GF-D8 (cell line): ENCODE data around the gene KCNIP4.

Experiments
- DNase-seq: peaks from one replicate; lab custom pipeline; 2025; lab: John Stamatoyannopoulos, UW

KCNIP4 gene

DNA sequence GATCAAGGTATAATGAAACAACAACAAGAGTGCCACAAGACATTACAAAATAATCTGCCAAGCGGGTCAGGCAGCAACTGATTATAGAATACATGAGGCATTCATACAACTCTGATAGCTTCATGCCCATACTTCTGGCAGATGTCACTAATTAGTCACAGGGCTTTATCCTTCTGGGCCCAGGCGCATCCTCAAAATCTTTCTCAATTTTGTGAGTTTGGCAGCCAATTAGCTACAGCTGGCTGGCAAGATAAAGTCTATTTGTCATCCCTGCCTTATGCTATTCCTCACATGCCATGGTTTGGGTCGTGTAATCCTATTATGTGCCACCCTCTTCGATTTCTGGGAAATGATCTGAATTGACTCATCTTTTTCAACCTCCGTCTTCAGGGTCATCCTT lies 994.0 kb downstream of the KCNIP4 start:
- DNase-seq: no peak

DNA sequence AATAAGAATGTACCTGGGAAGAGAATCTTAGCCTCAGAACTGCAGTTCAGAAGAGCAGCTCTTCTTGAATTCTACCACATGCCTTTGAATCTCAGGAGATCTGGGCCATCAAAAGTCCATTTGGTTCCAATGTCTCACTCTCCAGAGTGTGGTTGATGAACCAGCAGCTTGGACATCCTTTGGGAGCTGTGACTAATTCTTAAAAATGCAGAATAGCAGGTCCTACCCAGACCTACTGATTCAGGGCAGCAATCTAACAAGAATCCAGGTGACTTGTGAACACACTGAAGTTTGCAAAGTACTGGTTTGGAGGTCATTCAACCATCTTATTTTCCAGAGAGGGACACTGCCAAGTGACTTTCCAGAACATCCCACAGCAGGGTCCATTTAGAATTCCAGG lies 1003.6 kb downstream of the KCNIP4 start:
- DNase-seq: no peak

DNA sequence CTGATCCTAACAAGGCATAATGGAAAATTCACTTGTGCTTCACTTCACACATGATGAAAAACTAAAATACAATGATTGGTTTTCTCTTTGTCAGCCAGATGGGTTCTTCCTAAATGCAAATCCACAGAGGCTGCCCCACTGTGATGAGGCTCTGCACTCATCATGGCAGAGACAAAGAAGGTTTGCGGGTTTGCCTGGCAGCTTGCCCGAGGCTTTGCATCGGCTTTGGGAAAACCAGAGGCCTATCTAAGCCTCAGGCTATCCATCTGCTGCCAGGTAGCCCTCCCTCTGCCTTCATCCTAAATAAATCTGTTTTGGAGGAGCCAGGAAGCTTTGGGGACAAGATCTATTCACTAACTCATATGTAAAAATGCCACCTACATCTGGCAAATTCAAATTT lies 1004.1 kb downstream of the KCNIP4 start:
- DNase-seq: no peak

DNA sequence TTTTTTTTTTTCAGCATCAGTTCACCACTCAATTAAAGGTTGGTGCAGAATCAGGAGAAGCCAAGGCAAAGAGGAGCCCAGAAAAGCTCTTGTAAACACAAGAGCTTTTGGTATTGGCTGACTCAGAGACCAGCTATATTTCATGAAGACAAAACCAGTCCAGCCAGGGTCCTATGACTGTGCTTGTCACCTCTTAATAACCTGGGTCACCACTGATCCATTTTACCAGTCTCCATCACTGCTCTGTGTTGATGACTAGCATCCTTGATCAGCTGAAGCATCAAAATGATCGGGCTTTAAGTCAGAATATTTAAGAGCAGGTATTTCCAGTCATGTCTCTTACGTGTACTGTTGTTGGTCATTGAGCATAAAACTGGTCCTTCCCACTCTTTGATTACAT lies 1010.4 kb downstream of the KCNIP4 start:
- no peak for DNase-seq

DNA sequence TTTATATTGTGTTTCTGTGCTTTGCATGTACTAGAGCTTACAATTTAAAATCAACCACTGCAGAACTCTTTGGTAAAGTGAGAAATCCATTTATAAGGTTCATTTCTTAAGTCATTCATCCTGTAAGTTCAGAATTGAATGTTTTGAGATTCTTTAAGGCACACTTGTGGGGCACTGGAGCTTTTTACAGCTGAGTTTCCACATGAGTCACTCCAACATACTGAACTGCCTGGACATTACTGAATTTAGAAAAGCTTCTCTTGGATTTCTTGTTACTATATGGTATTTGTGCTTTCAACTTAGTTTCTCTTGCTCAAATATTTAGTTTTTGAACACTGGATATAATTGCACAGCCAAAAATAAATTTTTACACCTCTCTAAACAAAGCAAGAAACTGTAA lies 1022.0 kb downstream of the KCNIP4 start:
- DNase-seq: no peak

DNA sequence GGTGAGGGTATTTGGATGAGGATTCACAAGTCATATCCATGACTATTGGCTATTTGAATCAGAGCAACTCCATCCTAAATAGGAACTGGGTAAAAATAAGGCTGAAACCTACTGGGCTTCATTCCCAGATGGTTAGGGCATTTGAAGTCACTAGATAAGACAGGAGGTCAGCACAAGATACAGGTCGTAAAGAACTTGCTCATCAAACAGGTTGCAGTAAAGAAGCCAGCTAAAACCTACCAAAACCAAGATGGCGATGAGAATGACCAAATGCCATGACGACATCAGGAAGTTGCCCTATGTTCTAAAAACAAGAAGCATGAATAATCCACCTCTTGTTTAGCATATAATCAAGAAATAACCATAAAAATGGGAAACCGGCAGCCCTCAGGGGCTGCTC lies 1023.4 kb downstream of the KCNIP4 start:
- no peak for DNase-seq

DNA sequence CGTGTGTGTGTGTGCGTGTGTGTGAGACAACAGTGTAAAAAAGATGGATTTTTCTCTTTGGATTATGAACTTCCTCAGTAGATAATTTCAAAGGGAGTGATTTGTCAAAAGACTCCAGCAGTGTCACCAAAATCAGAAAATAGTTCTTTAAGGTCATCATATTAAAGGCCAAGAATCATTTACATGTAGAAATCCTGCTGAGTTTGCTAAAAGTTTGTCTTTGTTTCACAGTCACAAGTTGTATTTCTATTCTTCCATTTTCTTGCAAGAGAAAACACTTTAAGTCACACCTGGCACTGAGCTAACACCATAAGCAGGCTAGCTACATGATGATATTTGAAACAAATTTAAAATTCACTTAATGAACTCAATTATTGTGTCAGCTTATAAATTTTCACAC lies 1025.6 kb downstream of the KCNIP4 start:
- no peak for DNase-seq

DNA sequence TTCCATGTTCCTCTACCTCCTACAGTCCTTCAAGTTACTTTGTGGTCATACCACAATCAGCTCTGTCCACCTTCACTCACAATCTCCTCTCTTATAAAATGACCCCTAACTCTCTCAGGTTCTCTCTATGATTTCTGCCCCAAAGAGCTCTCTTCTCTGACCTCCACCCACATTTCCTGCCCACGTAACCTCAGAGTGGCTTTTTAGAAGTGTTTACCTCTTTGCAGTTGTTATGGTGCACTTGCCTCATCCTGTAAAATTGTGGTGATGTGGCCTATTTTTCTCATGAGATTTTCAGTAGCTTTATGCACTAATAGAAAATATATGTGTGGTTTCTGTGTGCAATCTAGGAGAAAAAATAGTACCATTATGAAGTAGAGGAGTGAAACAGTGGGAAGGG lies 1032.5 kb downstream of the KCNIP4 start:
- DNase-seq: no peak

DNA sequence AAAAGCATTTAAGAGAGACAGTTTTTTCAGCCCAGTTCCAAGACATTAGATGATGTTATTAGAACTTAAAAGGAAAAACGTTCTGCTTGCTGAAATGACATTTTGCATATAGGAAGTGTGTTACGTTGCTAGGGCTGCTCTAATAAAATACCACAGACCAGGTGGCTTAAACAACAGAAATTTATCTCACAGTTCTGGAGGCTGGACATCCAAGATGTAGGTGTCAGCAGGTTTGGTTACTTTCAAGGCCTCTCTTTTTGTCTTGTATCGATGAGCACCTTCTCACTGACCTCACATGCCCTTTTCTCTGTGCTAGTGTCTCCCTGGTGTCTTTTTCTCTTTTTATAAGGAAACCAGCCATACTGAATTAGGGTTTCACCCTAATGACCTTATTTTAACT lies 1043.6 kb downstream of the KCNIP4 start:
- no peak for DNase-seq

DNA sequence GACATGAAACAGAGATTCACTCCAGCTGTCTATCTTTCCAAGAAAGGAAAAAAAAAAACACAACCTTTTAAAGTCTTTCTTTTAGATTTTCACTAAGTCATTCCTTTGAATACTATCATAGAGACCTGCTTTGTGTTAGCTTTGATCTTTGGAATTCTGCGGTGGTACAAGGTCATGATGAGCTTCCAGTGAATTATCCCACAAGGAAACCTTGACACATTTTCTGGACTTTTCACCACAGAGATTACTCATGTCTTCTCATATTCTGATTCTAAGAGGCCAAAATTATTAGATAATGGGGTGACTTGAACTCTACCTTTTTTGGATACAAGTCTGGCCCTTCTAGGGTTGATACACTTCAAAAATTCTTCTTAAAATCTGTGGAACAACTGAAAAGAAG lies 1046.7 kb downstream of the KCNIP4 start:
- no peak for DNase-seq

DNA sequence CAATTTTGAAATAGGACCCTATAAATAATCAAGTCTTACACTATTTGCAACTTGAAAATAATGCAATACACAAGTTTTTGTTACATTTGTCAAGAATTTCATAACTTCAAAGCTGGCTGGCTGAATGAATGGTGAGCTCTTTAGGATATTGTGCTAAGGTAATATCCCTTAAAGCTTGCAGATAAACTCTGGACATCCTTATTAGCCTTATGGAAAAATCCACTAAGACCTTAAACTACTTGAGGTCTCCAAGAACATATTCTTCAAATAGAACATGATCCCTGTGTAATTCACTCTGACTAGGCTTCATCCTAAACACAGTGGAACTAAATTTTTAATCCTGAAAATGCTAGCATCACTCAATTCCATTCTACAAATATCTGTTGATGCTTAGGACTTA lies 1049.0 kb downstream of the KCNIP4 start:
- no peak for DNase-seq

DNA sequence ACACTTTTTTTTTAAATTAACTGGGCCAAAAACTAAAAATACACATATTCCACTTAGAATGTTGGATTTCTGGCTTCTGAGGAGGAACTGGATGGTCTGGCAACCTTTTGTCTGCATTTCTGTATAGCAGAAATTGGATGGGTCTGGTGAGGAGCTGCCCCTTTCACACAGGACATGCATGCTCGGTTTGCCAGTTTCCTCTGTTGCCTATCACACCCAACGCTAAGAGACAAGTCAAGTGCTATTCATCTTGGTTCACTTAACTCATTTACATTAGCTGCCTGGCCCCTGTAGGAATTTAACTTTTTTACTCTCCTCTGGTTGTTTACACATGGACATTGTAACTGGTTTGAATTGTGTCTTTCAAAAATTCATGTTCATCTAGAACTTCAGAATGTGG lies 1052.6 kb downstream of the KCNIP4 start:
- DNase-seq: no peak

DNA sequence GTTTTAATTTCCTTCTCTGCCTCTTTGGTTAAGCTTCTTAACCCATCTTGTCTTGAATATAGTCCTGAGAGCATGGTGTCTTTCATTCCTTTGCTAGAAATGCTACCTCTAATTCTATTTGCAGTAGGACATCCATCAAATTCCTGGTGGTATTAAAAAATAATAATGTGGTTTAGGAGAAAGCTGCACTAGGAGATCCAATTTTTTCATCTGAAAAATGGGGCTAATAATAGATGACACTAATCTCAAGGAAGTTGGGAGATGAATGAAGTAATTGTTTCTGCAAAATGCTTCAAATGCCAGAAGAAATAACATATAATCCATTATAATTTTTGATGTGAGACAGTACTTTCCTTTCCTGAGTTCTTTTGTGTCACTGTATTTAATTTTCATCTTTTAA lies 1053.4 kb downstream of the KCNIP4 start:
- no peak for DNase-seq

DNA sequence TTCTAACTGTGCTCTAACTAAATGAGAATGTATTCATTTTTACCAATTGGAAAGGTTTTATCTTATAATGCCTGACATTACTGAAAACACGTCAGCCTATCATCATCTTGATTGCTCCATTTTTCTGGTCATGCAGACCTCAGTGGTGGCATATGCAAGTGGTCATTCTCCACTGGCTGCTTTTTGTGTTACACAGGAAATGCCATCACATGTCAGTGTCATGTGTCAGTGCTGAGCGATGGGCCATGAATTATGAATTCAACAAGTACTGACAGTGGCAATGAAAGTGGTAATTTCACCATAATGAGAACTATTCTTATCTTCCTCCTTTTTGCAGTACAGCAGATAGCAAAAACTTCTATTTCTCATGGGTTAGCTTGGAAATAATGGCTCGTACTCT lies 1057.8 kb downstream of the KCNIP4 start:
- no peak for DNase-seq

DNA sequence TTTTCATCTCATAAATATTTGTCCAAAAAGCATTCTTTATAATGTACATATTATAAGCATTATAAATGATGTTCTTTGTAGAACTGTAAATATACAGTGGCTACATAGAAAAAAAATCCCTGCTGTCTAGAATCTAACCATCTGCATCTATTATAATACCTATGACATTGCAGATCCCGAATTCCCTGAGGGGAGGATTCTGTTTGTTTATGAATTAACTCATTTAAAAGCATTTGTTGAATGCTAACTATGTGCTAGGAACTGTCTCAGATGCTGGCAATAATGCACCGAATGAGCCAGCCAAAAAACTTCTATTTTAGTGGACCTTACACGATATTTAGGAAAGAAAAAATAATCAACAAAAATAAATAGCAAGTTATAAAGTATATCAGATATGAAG lies 1058.7 kb downstream of the KCNIP4 start:
- DNase-seq: no peak

DNA sequence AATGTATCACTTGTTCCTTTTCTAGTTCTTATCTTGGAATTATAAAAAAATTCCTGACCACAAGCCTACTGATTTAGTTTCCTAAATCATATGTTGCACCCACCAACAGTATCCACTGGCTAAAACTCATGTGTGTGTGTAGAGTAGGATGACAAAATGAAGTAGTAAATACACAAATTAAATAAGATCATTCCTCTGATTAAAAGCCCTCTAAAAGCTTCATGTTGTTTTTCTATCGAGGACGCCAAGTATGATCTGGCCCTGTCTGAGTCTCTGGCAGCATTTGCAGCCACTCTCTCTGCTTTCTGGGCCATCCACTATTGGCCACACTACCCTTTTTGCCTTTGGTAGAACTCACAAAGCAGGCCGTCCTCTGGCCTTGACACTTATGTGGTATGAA lies 1064.9 kb downstream of the KCNIP4 start:
- DNase-seq: no peak

DNA sequence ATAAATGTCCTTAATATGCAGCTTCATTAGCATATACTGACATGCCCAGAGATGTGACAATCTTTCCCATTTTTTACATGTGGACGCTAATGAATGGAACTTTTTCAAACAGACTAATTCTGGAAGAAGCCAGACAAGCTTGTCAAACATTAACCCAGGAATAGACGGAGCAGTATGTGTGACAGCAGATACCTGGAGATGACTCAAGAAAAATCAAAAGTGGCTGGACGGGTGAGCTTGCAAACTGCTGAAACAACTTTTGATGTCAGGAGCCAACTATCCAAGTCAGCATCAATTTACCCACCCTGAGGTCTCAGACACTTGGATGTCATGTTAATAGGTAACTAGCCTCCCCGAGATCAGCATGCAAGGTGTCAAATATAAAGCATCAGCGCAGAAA lies 1065.3 kb downstream of the KCNIP4 start:
- no peak for DNase-seq

DNA sequence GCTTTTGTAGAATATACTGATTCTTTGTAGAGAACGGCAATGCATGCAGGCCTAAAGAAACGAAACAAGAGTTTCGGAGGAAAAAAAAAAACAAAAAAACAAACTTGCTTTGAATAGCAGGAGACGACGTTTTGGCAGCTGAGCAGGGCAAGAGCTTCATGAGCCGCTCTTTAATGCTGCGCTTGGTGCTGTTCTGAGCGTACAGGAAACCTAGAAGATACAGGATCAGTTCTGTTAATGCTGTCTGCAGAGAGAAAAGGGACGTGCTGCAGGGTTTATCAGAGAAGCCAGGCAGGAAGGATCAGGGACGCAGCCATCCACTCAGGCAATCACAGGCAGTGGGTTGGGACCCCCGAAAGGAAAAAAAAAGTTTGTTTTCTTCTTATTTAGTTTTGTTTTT lies 1066.1 kb downstream of the KCNIP4 start:
- DNase-seq: no peak

DNA sequence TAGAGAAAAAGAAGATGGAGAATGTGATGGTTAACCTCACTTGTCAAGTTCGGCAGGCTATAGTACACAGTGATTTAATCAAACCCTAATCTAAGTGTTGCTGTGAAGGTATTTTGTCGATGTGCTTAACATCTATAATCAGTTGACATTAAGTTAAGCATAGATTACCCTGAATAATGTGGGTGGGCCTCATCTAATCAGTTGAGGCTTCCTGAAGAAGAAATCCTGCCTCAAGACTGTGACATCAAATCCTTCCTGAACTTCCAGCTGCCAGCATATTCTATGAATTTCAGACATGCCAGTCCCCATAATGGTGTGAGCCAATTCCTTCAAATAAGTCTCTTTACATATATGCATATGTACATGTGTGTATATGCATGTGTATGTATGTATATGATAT lies 1066.9 kb downstream of the KCNIP4 start:
- no peak for DNase-seq

DNA sequence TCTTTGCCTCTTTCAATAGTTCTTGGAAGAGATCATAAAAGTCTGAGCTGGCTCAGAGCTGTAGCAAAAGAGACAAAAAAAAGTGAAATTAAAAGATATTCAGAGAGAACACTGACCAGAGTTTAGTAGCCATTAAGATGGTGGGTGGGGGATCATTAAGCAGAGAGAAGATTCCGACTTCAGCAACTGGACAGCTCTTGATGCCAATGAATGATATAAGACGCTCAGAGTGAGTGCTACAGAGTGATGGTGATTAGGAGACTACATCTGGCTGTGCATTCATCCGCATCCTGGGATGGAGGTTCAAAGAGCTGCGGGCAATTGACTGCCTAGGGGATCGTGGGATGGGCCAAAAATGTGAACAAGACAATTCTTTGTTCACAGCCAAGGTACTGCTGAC lies 1069.8 kb downstream of the KCNIP4 start:
- DNase-seq: no peak

DNA sequence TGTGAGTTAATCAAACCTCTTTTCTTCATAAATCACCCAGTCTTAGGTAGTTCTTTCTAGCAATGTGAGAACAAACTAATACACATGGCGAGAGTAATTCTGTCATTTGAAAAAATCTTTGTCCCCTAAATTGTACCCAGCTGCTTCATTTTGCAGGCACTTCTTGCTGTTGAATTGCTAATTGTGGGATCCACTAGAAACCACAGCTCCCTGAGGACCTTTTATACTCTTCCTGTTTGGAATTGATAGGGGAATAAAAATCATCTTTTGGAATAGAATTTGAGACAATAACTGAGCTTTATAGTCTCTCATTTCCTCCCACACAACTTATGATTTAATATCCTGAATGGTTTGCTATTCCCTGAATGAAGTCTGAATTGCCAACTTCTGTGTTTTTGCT lies 1078.1 kb downstream of the KCNIP4 start:
- DNase-seq: no peak

DNA sequence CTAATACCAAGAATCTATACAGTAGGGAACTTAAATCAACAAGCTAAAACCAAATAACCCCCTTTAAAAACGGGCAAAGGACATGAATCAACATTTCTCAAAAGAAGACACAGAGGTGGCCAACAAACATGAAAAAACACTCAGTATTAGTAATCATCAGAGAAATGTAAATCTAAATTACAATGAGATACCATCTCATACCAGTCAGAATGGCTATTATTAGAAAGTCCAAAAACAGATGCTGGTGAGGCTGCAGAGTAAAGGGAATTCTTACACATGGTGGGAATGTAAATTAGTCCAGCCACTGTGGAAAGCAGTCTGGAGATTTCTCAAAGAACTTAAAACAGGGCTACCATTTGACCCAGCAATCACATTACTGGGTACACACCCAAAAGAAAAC lies 1080.5 kb downstream of the KCNIP4 start:
- no peak for DNase-seq

DNA sequence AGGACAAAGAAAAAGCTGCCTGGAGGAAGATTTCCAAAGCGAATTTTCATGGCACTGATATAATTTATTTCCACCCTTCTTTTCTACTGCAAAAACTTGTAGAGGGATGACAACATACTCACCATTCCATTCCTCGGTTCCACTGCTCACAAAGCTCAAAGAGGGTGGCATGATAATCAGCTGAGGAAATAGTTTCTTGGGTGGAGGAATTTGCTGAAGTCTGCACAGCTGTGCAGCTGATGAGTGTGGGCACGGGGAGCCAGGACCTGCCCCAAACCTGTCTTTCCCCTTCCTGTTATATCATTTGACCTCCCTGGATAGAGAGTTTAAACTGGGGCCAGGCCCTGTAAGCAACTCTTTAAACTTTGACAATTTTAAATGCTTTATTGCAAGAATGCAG lies 1087.7 kb downstream of the KCNIP4 start:
- no peak for DNase-seq

DNA sequence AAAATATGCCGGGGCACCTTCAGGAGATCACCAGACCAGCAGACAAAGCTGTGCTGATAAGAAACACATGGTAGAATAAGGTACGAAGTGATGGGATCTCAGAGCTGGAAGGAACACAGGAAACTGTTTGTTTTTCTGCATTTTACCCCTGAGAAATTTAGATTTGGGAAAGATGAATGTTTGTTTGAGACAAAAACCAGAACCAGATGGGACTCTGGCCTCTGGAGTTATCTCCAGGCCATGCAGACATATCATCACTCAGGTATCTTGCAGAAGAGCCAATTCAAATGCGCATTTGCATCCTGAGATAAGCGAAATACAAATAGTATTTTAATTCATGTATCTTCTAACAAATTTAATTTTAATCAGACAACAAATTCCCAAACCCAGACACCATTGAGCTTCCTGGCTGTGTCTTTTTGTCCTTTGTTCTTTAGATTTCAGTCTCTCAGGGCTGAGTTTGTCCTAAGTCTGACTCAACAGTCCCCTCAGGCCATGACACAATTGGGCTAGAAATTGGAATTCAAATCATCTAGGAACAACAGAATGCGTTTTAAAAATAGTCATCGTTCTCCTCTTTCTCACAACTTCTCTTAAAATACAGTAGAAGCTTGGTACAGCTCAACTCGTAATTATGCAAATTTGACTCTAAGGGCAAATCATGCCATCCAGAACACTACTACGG lies 1089.3 kb downstream of the KCNIP4 start:
- DNase-seq: no peak

DNA sequence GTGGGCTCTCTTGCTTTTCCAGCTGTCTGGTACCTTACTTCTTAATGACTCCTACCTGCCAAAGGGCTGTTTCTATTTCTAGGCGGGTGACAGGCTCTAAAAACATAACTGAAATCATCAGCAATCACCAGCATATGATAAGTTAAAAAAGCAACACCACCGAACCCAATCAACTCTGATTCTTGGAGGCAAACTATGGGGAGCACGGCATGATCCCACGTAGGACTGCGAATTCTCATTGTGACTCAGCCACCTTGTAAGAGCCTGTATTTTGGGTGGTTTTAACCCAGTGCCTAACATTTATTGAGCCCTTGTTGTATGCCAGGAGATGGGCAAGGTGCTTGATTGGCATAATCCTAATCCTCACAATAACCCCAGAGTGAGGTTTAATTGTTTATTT lies 1091.5 kb downstream of the KCNIP4 start:
- DNase-seq: no peak
